DOHH2 (cell line): Measurements from ENCODE around the gene HPS3.

Source experiments
- H3F3A ChIP-seq: fragments of 200-600 bp; sonication (generic), shearing (Covaris generic); 2 replicates; pipeline ENCODE4 v1.6.0; 2016; ENCODE audit warnings: antibody characterized with exemption, mild to moderate bottlenecking; ENCODE audit not compliant: control insufficient read depth, insufficient read depth
- H3K27ac ChIP-seq: fragments of 200-600 bp; sonication (generic); 2 replicates; pipeline ENCODE4 v1.5.1; 2014; ENCODE audit warnings: low read depth, mild to moderate bottlenecking, low read length, moderate library complexity
- H3K27me3 ChIP-seq: fragments of 200-600 bp; sonication (generic); 2 replicates; pipeline ENCODE4 v1.6.1; 2014; ENCODE audit warnings: mild to moderate bottlenecking, low read length, mixed read lengths; ENCODE audit not compliant: control insufficient read depth
- H3K36me3 ChIP-seq: fragments of 200-600 bp; sonication (generic); 2 replicates; pipeline ENCODE4 v1.6.1; 2014; ENCODE audit warnings: mild to moderate bottlenecking, low read length, moderate library complexity, mixed read lengths; ENCODE audit not compliant: control insufficient read depth
- H3K4me1 ChIP-seq: fragments of 200-600 bp; sonication (generic); 2 replicates; pipeline ENCODE4 v1.6.1; 2014; ENCODE audit warnings: mild to moderate bottlenecking, low read length, mixed read lengths; ENCODE audit not compliant: control insufficient read depth
- H3K4me2 ChIP-seq: fragments of 200-600 bp; sonication (generic); 2 replicates; pipeline ENCODE4 v1.6.0; 2014; ENCODE audit warnings: mild to moderate bottlenecking, low read length, moderate library complexity
- H3K4me3 ChIP-seq: fragments of 200-600 bp; sonication (generic); 2 replicates; pipeline ENCODE4 v1.5.1; 2014; ENCODE audit warnings: mild to moderate bottlenecking, low read length, mixed read lengths
- H3K79me2 ChIP-seq: fragments of 200-600 bp; sonication (generic); 2 replicates; pipeline ENCODE4 v1.6.1; 2014; ENCODE audit warnings: mild to moderate bottlenecking, low read length, mixed read lengths; ENCODE audit not compliant: control insufficient read depth
- H3K9me2 ChIP-seq: fragments of 200-600 bp; sonication (generic); replicated peaks from 2 replicates; pipeline ENCODE4 v1.6.1; 2014; ENCODE audit warnings: mild to moderate bottlenecking, low read length, mixed read lengths; ENCODE audit not compliant: control insufficient read depth
- H3K9me3 ChIP-seq: fragments of 200-600 bp; sonication (generic); 2 replicates; pipeline ENCODE4 v1.6.1; 2014; ENCODE audit warnings: antibody characterized with exemption, low read length, mixed read lengths; ENCODE audit not compliant: control insufficient read depth, insufficient read depth
- H4K20me1 ChIP-seq: fragments of 200-600 bp; sonication (generic); 2 replicates; pipeline ENCODE4 v1.6.0; 2014; ENCODE audit warnings: low read depth, mild to moderate bottlenecking, antibody characterized with exemption, low read length, moderate library complexity; ENCODE audit not compliant: control insufficient read depth, insufficient read depth
- EZH2phosphoT487 ChIP-seq: fragments of 200-600 bp; sonication (generic); IDR thresholded peaks from 2 replicates; pipeline ENCODE4 v1.6.1; 2017; ENCODE audit warnings: borderline replicate concordance, mild to moderate bottlenecking, antibody characterized with exemption, low read length, moderate library complexity, mixed read lengths
- TF ChIP-seq, protein P1 (sequence below): fragments of 200-600 bp; sonication (generic); IDR thresholded peaks from one replicate; pipeline ENCODE4 v1.5.1; 2014; ENCODE audit warnings: antibody characterized with exemption, mild to moderate bottlenecking, low read depth, low read length; ENCODE audit not compliant: poor library complexity, severe bottlenecking

Gene HPS3

DNA sequence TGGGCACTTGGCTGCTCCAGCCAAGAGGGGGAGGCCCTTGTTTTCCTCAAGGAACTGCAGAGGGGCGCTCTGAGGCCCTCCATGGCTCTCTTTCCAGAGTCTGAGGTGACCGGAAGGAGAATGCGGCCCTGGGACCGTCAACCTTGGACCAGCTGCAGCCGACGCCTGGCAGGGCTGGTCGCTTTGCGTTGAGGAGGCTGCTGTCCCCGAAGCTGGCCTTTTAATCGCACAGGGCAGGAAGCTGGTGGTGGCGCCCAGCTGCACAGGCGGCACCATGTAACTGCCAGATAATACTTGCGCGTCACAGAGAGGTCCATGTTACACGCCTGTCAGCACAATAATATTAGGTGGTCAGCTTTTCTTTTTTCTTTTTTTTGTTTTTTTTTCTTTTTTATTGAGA, 42.2 kb upstream of the HPS3 start:
- H3K4me2 ChIP-seq: no peak overlapping the region
- no peaks in the 10 kb centered on the region for H3F3A ChIP-seq
- no peaks in the 10 kb centered on the region for H4K20me1 ChIP-seq
- no peak for TF ChIP-seq EZH2phosphoT487
- TF ChIP-seq, protein P1, sequence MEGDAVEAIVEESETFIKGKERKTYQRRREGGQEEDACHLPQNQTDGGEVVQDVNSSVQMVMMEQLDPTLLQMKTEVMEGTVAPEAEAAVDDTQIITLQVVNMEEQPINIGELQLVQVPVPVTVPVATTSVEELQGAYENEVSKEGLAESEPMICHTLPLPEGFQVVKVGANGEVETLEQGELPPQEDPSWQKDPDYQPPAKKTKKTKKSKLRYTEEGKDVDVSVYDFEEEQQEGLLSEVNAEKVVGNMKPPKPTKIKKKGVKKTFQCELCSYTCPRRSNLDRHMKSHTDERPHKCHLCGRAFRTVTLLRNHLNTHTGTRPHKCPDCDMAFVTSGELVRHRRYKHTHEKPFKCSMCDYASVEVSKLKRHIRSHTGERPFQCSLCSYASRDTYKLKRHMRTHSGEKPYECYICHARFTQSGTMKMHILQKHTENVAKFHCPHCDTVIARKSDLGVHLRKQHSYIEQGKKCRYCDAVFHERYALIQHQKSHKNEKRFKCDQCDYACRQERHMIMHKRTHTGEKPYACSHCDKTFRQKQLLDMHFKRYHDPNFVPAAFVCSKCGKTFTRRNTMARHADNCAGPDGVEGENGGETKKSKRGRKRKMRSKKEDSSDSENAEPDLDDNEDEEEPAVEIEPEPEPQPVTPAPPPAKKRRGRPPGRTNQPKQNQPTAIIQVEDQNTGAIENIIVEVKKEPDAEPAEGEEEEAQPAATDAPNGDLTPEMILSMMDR: no peak
- H3K4me1 ChIP-seq: peaks cover 30% of the 10 kb centered on the region
- no peaks in the 10 kb centered on the region for H3K9me2 ChIP-seq
- peaks cover 4% of the 10 kb centered on the region for H3K36me3 ChIP-seq
- H3K27ac ChIP-seq: no peak overlapping the region
- no peak overlapping the region for H3K4me3 ChIP-seq
- H3K9me3 ChIP-seq: no peaks in the 10 kb centered on the region
- H3K27me3 ChIP-seq: no peaks in the 10 kb centered on the region
- H3K79me2 ChIP-seq: peaks cover 34% of the 10 kb centered on the region

DNA sequence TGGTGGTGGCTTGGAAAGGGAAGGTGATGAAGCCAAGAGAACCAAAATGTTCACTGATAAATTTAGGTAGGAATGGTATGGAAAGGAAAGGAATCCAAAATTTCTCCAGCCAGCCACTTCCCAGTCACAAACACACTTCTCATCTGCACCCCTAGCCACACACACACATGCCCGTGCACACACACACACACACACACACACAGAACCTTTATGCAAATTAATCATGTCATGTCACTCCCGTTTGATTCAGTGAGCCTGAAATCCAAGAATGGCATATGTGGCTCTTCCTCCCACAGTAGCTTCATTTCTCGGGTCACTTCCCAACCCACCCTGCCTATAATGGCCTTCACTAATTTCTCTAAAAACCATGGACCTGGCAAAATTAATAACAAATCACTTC, 40.0 kb upstream of the HPS3 start:
- no peaks in the 10 kb centered on the region for H4K20me1 ChIP-seq
- H3K4me1 ChIP-seq: peaks cover 26% of the 10 kb centered on the region
- no peak overlapping the region for H3K4me2 ChIP-seq

DNA sequence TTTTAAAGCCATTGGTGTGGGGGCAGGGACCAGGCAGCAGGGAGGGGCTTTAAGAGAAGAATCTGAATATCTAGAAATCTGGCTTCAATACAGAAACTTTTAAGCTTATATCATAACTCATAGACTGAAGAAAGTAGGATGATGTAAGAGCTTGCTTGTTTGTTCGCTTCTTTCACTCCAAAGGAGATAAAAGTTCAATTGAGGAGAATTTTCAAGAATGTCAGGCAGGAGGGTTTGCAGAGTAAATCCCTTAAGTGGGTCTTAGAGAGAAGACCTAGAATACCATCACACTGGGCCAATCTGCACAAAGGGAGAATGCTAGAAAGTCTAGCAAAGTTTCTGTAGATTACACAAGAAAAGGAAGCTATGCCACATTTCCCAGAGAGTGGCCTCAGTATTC, 39.0 kb upstream of the HPS3 start:
- peak overlapping the region; percentile 2; the same call in 1 of the 2 replicates for H3K4me2 ChIP-seq
- no peaks in the 10 kb centered on the region for H3F3A ChIP-seq
- no peaks in the 10 kb centered on the region for H3K9me3 ChIP-seq
- H3K27me3 ChIP-seq: no peaks in the 10 kb centered on the region
- H3K4me3 ChIP-seq: no peak overlapping the region
- no peak overlapping the region for H3K27ac ChIP-seq
- peaks cover 28% of the 10 kb centered on the region for H3K4me1 ChIP-seq
- no peaks in the 10 kb centered on the region for H4K20me1 ChIP-seq
- peaks cover 7% of the 10 kb centered on the region for H3K79me2 ChIP-seq
- H3K36me3 ChIP-seq: no peaks in the 10 kb centered on the region
- TF ChIP-seq EZH2phosphoT487: no peak
- TF ChIP-seq, protein P1: no peak
- H3K9me2 ChIP-seq: no peaks in the 10 kb centered on the region

More for the DNA sequence above, 40.0 kb upstream of the HPS3 start:
- Histone ChIP-seq H3K9me2 (no peaks in the 10 kb centered on the region), H3K27me3 (no peaks in the 10 kb centered on the region), H3K79me2 (peaks cover 18% of the 10 kb centered on the region), H3K27ac (no peak overlapping the region), H3F3A (no peaks in the 10 kb centered on the region), H3K4me3 (no peak overlapping the region), H3K9me3 (no peaks in the 10 kb centered on the region), H3K36me3 (no peaks in the 10 kb centered on the region)
- TF ChIP-seq EZH2phosphoT487: no peak
- TF ChIP-seq, protein P1: no peak

DNA sequence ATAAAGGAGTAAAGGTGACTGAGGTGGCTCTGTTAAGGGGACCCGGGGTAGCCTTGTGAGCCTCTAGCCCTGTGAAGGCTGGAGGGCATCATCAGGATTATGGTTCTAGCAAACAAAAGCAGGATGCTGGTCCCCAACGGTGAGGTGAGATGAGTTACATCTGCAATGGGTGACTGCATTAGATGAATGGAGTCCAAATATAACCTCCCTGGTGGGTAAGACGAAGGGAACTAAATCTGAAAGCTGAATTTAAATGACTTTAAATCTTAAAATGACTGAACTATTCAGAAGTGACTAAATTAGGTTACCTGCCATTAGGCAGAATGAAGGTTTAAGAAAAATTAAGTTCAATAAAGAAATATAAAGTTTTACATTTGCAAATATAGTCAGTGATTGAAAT, 38.5 kb upstream of the HPS3 start:
- Histone ChIP-seq H3K27ac (no peak overlapping the region), H3K79me2 (peaks cover 3% of the 10 kb centered on the region), H3F3A (no peaks in the 10 kb centered on the region), H3K4me1 (peaks cover 33% of the 10 kb centered on the region), H3K4me3 (no peak overlapping the region), H3K9me3 (no peaks in the 10 kb centered on the region), H3K4me2 (peak overlapping the region; percentile 2; the same call in 1 of the 2 replicates), H3K36me3 (no peaks in the 10 kb centered on the region), H3K9me2 (no peaks in the 10 kb centered on the region), H4K20me1 (no peaks in the 10 kb centered on the region), H3K27me3 (no peaks in the 10 kb centered on the region)
- no peak for TF ChIP-seq EZH2phosphoT487
- TF ChIP-seq, protein P1: no peak
